HG03175 (cell line): Measurements from ENCODE around the gene RHBDD1.

Source experiments
- ATAC-seq: cut with Tn5 transposase; IDR thresholded peaks from one replicate; pipeline ENCODE4 v1.9.1; 2021; ENCODE audit warnings: mild to moderate bottlenecking, moderate library complexity; ENCODE audit not compliant: unreplicated experiment

Gene RHBDD1

GRCh38 chr2:226910384-226910783 is 74.5 kb downstream of the RHBDD1 start:
- no peak for ATAC-seq

GRCh38 chr2:226911932-226912331 is 76.1 kb downstream of the RHBDD1 start:
- no peak for ATAC-seq

- no peak for ATAC-seq
These were observed 77.8 kb downstream of the RHBDD1 start for GRCh38 chr2:226913641-226914040.

GRCh38 chr2:226915846-226916360 is 80.0 kb downstream of the RHBDD1 start:
- no peak for ATAC-seq

GRCh38 chr2:226916669-226917068 is 80.8 kb downstream of the RHBDD1 start:
- peak; percentile 84 for ATAC-seq

GRCh38 chr2:226932443-226932842 is 96.6 kb downstream of the RHBDD1 start:
- peak; percentile 100 for ATAC-seq

- no peak for ATAC-seq
These were observed 98.8 kb downstream of the RHBDD1 start for GRCh38 chr2:226934546-226935201.

- no peak for ATAC-seq
These were observed 108.2 kb downstream of the RHBDD1 start for GRCh38 chr2:226943862-226944620.

- ATAC-seq: no peak
These were observed 117.4 kb downstream of the RHBDD1 start for GRCh38 chr2:226953206-226953605.

GRCh38 chr2:226953826-226954225 is 118.0 kb downstream of the RHBDD1 start:
- ATAC-seq: no peak

- no peak for ATAC-seq
These were observed 120.8 kb downstream of the RHBDD1 start for GRCh38 chr2:226956659-226957058.

- ATAC-seq: no peak
These were observed 123.6 kb downstream of the RHBDD1 start for GRCh38 chr2:226959418-226959817.

- no peak for ATAC-seq
These were observed 126.4 kb downstream of the RHBDD1 start for GRCh38 chr2:226962176-226962773.

- no peak for ATAC-seq
These were observed 127.7 kb downstream of the RHBDD1 start for GRCh38 chr2:226963528-226963927.

- ATAC-seq: no peak
These were observed 129.5 kb downstream of the RHBDD1 start for GRCh38 chr2:226965376-226965775.

- no peak for ATAC-seq
These were observed 133.7 kb downstream of the RHBDD1 start for GRCh38 chr2:226969417-226970080.

GRCh38 chr2:226970362-226970761 is 134.5 kb downstream of the RHBDD1 start:
- ATAC-seq: peak; percentile 50

GRCh38 chr2:226971084-226971483 is 135.2 kb downstream of the RHBDD1 start:
- ATAC-seq: peak; percentile 41

GRCh38 chr2:226971770-226972169 is 135.9 kb downstream of the RHBDD1 start:
- ATAC-seq: no peak

- ATAC-seq: no peak
These were observed 138.0 kb downstream of the RHBDD1 start for GRCh38 chr2:226973816-226974215.

GRCh38 chr2:226977775-226978190 is 141.9 kb downstream of the RHBDD1 start:
- ATAC-seq: no peak
